ENCODE results near the gene COQ10A. TPM values are rescaled to one million over a fixed set of nuclear protein-coding genes. Genes with fewer than 3 reads are reported as not detected.

The COQ10A gene
- total RNA-seq, 4 donors from 2014 or later = 2.1 to 28.9 (median 15.2) TPM

DNA sequence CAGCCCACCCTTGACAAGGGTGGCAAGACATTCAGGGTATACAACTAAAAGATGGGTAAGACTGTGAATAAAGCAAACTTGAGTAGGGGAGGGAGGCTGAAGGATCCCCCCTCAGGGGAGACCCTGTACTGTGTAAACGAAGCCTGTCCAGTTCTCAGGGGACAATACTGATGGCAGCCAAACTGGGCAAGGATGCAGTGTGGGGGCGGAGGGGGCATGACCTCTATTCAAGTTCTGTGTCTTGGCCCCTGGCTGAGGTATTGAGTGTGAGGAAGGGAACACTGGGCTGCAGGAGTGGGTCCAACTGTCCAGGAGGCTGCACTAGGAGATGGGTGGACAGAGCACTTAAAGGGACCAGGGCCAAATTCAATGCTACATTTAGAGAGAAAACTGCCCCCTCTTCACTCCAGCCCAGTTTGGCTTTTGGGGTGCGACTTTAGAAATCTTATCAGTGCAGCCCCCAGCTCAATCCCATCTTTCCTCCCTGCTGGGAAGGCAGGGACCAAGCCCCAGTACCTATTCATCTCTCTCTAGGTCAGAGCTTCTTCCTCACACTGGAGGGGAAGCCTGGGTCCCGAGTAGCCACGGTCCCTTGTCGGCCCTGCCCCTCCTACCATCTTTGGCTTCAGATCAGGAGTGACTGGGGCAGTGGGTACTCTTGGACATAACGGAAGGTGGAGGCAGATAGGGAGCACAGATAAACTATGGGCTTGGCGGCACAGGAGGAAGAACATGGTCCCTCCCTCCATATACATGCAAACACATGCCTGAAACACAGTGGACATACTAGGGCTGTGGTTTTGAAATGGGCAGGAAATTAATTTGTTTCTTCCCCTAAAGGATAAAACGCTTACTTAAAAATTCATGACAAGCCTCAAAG is 25.1 kb upstream of the COQ10A start:
- no peak for DNase-seq
- no peaks in the 10 kb centered on the region for H3K27me3 ChIP-seq
- no peaks in the 10 kb centered on the region for H3K36me3 ChIP-seq
- no peaks in the 10 kb centered on the region for H3K4me1 ChIP-seq
- TF ChIP-seq POLR2A (IDR thresholded peaks at IDR 0.05) = no peak
- no peak overlapping the region for H3K4me3 ChIP-seq
- intact Hi-C loops (cut with DNase I; ENCODE audit: low total_unique reads) = no loop called here
- no peak overlapping the region for H3K27ac ChIP-seq
- no peaks in the 10 kb centered on the region for H3K9me3 ChIP-seq

GRCh38 chr12:56242986-56243385 is 23.8 kb upstream of the COQ10A start:
- Histone ChIP-seq H3K4me3 (no peak overlapping the region), H3K27ac (no peak overlapping the region), H3K27me3 (no peaks in the 10 kb centered on the region), H3K36me3 (no peaks in the 10 kb centered on the region), H3K9me3 (no peaks in the 10 kb centered on the region), H3K4me1 (no peaks in the 10 kb centered on the region)
- TF ChIP-seq POLR2A (IDR thresholded peaks at IDR 0.05) = no peak
- TF ChIP-seq CTCF (IDR thresholded peaks at IDR 0.05) = no peak
- DNase-seq = no peak
- intact Hi-C loops (cut with DNase I; ENCODE audit: low total_unique reads) = no loop called here

DNA sequence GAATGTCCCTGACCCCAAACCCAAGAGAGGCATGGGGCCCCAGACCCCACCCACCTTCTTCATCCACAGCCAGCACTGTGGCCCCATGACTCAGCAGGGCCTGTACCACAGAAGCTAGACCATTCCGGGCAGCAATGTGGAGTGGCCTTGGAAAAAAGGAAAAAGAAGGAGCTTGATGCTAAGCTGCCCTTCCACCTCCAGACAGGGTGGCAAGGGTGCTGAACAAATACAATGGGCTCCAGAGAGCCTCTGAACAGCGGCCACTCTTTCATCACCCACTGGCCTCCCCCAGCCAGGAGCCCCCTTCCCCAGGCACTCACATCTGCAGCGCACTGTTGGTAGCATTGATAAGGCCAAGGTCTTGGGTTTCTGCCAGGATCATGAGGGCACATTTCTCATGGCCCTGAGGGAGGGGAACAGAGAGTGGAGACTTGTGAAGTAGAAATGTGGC is 23.0 kb upstream of the COQ10A start:
- intact Hi-C loops (cut with DNase I; ENCODE audit: low total_unique reads) = no loop called here
- TF ChIP-seq POLR2A (IDR thresholded peaks at IDR 0.05) (no peak), CTCF (IDR thresholded peaks at IDR 0.05) (no peak)
- H3K36me3 ChIP-seq = no peaks in the 10 kb centered on the region
- H3K4me3 ChIP-seq = no peak overlapping the region
- H3K27me3 ChIP-seq = no peaks in the 10 kb centered on the region
- no peak overlapping the region for H3K27ac ChIP-seq
- H3K9me3 ChIP-seq = no peaks in the 10 kb centered on the region
- DNase-seq = no peak
- H3K4me1 ChIP-seq = no peaks in the 10 kb centered on the region

- intact Hi-C loops (cut with DNase I; ENCODE audit: low total_unique reads) = no loop called here
- H3K4me1 ChIP-seq = no peaks in the 10 kb centered on the region
- H3K4me3 ChIP-seq = no peak overlapping the region
- no peak overlapping the region for H3K27ac ChIP-seq
- no peaks in the 10 kb centered on the region for H3K9me3 ChIP-seq
- H3K36me3 ChIP-seq = no peaks in the 10 kb centered on the region
- no peak for DNase-seq
- H3K27me3 ChIP-seq = no peaks in the 10 kb centered on the region
- TF ChIP-seq POLR2A (IDR thresholded peaks at IDR 0.05) (no peak), CTCF (IDR thresholded peaks at IDR 0.05) (no peak)
Measured at GRCh38 chr12:56244494-56244893, 22.2 kb upstream of the COQ10A start.

GRCh38 chr12:56247923-56248322 is 18.8 kb upstream of the COQ10A start:
- Histone ChIP-seq H3K36me3 (no peaks in the 10 kb centered on the region), H3K9me3 (no peaks in the 10 kb centered on the region)

More at GRCh38 chr12:56247923-56248322, 18.8 kb upstream of the COQ10A start:
- H3K27me3 ChIP-seq = no peaks in the 10 kb centered on the region
- no peak for TF ChIP-seq POLR2A (IDR thresholded peaks at IDR 0.05)
- no peak for TF ChIP-seq CTCF (IDR thresholded peaks at IDR 0.05)
- H3K27ac ChIP-seq = no peak overlapping the region
- H3K4me3 ChIP-seq = no peak overlapping the region
- DNase-seq = no peak
- intact Hi-C loops (cut with DNase I; ENCODE audit: low total_unique reads) = no loop called here
- no peaks in the 10 kb centered on the region for H3K4me1 ChIP-seq
